H1 (cell line): ENCODE data around the gene LPAR3. TPM values are rescaled to one million over a fixed set of nuclear protein-coding genes. Genes with fewer than 3 reads are reported as not detected.

Source experiments
- CTCF ChIA-PET: fragments of 300-600 bp; sonication (Branson Sonifier 250); formaldehyde crosslinking; loops from one replicate; lab custom pipeline; 2021; ENCODE audit not compliant: partially characterized antibody; lab: Charles Lee
- POLR2A ChIA-PET: fragments of 300-600 bp; sonication (Branson Sonifier 250); formaldehyde crosslinking; loops from one replicate; lab custom pipeline; 2021; ENCODE audit warnings: inconsistent platforms; ENCODE audit not compliant: partially characterized antibody; lab: Charles Lee
- DNase-seq, 2 experiments: peaks; one replicate each; pipeline versions ENCODE4 v3.0.0 to v3.0.0-alpha.2; 2010 to 2022; ENCODE audit warnings: low spot score in 2 of 2, low read depth in 1 of 2, mixed read lengths in 1 of 2
- FAIRE-seq: peaks from 2 replicates; lab custom pipeline; 2011; peaks lifted over from hg19 to GRCh38; lab: Jason Lieb, UNC
- H2AFZ ChIP-seq: 2 replicates; pipeline ENCODE4 v1.8.1; 2012; ENCODE audit warnings: low read length, inconsistent platforms
- H2AK5ac ChIP-seq: 2 replicates; pipeline ENCODE4 v1.6.1; 2013; ENCODE audit warnings: low read depth, low read length
- H2BK120ac ChIP-seq: replicated peaks from 2 replicates; pipeline ENCODE3; 2013; ENCODE audit warnings: low read depth, low read length, inconsistent platforms
- H2BK12ac ChIP-seq: 2 replicates; pipeline ENCODE4 v1.6.1; 2013; ENCODE audit warnings: low read depth, low read length
- H2BK15ac ChIP-seq: 2 replicates; pipeline ENCODE4 v1.6.1; 2013; ENCODE audit warnings: low read length
- H2BK20ac ChIP-seq: 2 replicates; pipeline ENCODE4 v1.6.1; 2013; ENCODE audit warnings: low read length
- H2BK5ac ChIP-seq: 2 replicates; pipeline ENCODE4 v1.6.1; 2013; ENCODE audit warnings: low read depth, low read length
- H3K14ac ChIP-seq: 2 replicates; pipeline ENCODE4 v1.6.1; 2013; ENCODE audit warnings: inconsistent platforms; ENCODE audit not compliant: insufficient read length
- H3K18ac ChIP-seq: 2 replicates; pipeline ENCODE4 v1.6.1; 2013; ENCODE audit warnings: low read length; ENCODE audit errors: extremely low read depth
- H3K23ac ChIP-seq: 2 replicates; pipeline ENCODE4 v1.6.1; 2013; ENCODE audit warnings: inconsistent platforms; ENCODE audit not compliant: insufficient read length
- H3K23me2 ChIP-seq: 2 replicates; pipeline ENCODE4 v1.6.1; 2013; ENCODE audit warnings: low read depth, low read length
- H3K27ac ChIP-seq: 2 replicates; pipeline ENCODE4 v1.6.1; 2011; ENCODE audit warnings: low read depth, low read length, inconsistent platforms
- H3K27me3 ChIP-seq, 4 experiments: replicated peaks in 1 of 4; 1 replicate in 1 of 4; 2 replicates in 3 of 4; pipeline versions ENCODE4 v1.6.1 to v1.8.1; 2011 to 2013; ENCODE audit warnings: low read length in 3 of 4, mild to moderate bottlenecking in 3 of 4, inconsistent platforms in 2 of 4, mixed read lengths in 2 of 4, moderate library complexity in 1 of 4; ENCODE audit not compliant: control insufficient read depth in 3 of 4, insufficient read depth in 3 of 4; ENCODE audit errors: extremely low read depth in 1 of 4
- H3K36me3 ChIP-seq, 4 experiments: 2 replicates each; pipeline versions ENCODE4 v1.6.1 to v1.8.1; 2011 to 2013; ENCODE audit warnings: mild to moderate bottlenecking in 4 of 4, low read length in 3 of 4, moderate library complexity in 2 of 4, control low read depth in 1 of 4, inconsistent platforms in 1 of 4; ENCODE audit not compliant: insufficient read depth in 4 of 4, control insufficient read depth in 2 of 4
- H3K4ac ChIP-seq: replicated peaks from 2 replicates; pipeline ENCODE3; 2013; ENCODE audit warnings: low read length, low read depth, mixed read lengths, inconsistent platforms; ENCODE audit not compliant: insufficient read length
- H3K4me1 ChIP-seq, 4 experiments: replicated peaks in 1 of 4; 1 replicate in 1 of 4; 2 replicates in 3 of 4; pipeline versions ENCODE4 v1.6.1 to v1.8.1; 2011 to 2013; ENCODE audit warnings: low read length in 3 of 4, inconsistent platforms in 2 of 4, mixed read lengths in 1 of 4; ENCODE audit not compliant: insufficient read depth in 4 of 4, control insufficient read depth in 3 of 4
- H3K4me2 ChIP-seq, 2 experiments: 2 replicates each; pipeline versions ENCODE4 v1.6.1 to v1.8.1; 2011 to 2013; ENCODE audit warnings: low read depth in 2 of 2, low read length in 2 of 2, control low read depth in 1 of 2, inconsistent platforms in 1 of 2, mild to moderate bottlenecking in 1 of 2; ENCODE audit not compliant: insufficient read depth in 1 of 2
- H3K4me3 ChIP-seq, 4 experiments: fragments of 200-600, 300-600 bp in 1 of 4; sonication (generic), shearing (Covaris generic), sonication (Bioruptor Twin) in 1 of 4; 2 replicates each; pipeline versions ENCODE4 v1.5.1 to v1.8.1; 2011 to 2016; ENCODE audit warnings: low read length in 4 of 4, low read depth in 3 of 4, control low read depth in 2 of 4, inconsistent platforms in 2 of 4, mild to moderate bottlenecking in 2 of 4, mixed read lengths in 1 of 4, moderate library complexity in 1 of 4; ENCODE audit not compliant: insufficient read depth in 2 of 4; ENCODE audit errors: extremely low read depth in 1 of 4
- H3K56ac ChIP-seq: replicated peaks from 2 replicates; pipeline ENCODE3; 2013; ENCODE audit warnings: low read depth, mild to moderate bottlenecking, mixed read lengths, low read length, inconsistent platforms; ENCODE audit not compliant: insufficient read length
- H3K79me1 ChIP-seq: 2 replicates; pipeline ENCODE4 v1.6.1; 2013; ENCODE audit warnings: low read depth, low read length, control low read depth
- H3K79me2 ChIP-seq, 2 experiments: 2 replicates each; pipeline versions ENCODE4 v1.6.1 to v1.8.1; 2012 to 2013; ENCODE audit warnings: low read length in 2 of 2, mild to moderate bottlenecking in 2 of 2, inconsistent platforms in 1 of 2; ENCODE audit not compliant: insufficient read depth in 2 of 2, control insufficient read depth in 1 of 2
- H3K9ac ChIP-seq, 4 experiments: replicated peaks in 1 of 4; 1 replicate in 1 of 4; 2 replicates in 3 of 4; pipeline versions ENCODE4 v1.6.1 to v1.8.1; 2011 to 2013; ENCODE audit warnings: low read depth in 3 of 4, low read length in 3 of 4, control low read depth in 2 of 4, mild to moderate bottlenecking in 2 of 4, moderate library complexity in 2 of 4, inconsistent platforms in 1 of 4; ENCODE audit errors: extremely low read depth in 1 of 4
- H3K9me3 ChIP-seq, 2 experiments: 2 replicates each; pipeline versions ENCODE4 v1.6.1 to v1.8.1; 2012 to 2013; ENCODE audit warnings: mild to moderate bottlenecking in 2 of 2, moderate library complexity in 2 of 2, control low read depth in 1 of 2, inconsistent platforms in 1 of 2, low read depth in 1 of 2, low read length in 1 of 2, mixed read lengths in 1 of 2; ENCODE audit not compliant: insufficient read depth in 2 of 2
- H4K20me1 ChIP-seq, 2 experiments: replicated peaks in 1 of 2; 2 replicates each; pipeline versions ENCODE3 to v1.8.1; 2011 to 2013; ENCODE audit warnings: inconsistent platforms in 2 of 2, low read length in 2 of 2, mild to moderate bottlenecking in 1 of 2; ENCODE audit not compliant: insufficient read depth in 2 of 2, control insufficient read depth in 1 of 2
- H4K5ac ChIP-seq: 2 replicates; pipeline ENCODE4 v1.6.1; 2013; ENCODE audit warnings: low read length, low read depth, mixed read lengths, inconsistent platforms; ENCODE audit not compliant: insufficient read length
- H4K8ac ChIP-seq: 2 replicates; pipeline ENCODE4 v1.8.0; 2013; ENCODE audit warnings: mild to moderate bottlenecking, moderate library complexity, low read length, inconsistent platforms; ENCODE audit not compliant: insufficient read depth; ENCODE audit errors: extremely low read depth
- H4K91ac ChIP-seq: replicated peaks from 2 replicates; pipeline ENCODE3; 2013; ENCODE audit warnings: low read length, mixed read lengths, inconsistent platforms; ENCODE audit not compliant: insufficient read length
- ATF2 ChIP-seq: IDR thresholded peaks from 2 replicates; pipeline ENCODE4 v1.6.1; 2012; ENCODE audit warnings: low read length, inconsistent platforms
- CEBPB ChIP-seq: IDR thresholded peaks from 2 replicates; pipeline ENCODE4 v1.6.1; 2012; ENCODE audit warnings: low read depth, low read length
- GTF2F1 ChIP-seq: IDR thresholded peaks from 2 replicates; pipeline ENCODE4 v1.6.1; 2012; ENCODE audit warnings: low read depth, low read length, improper control_type of control experiment, borderline replicate concordance
- JUN ChIP-seq: IDR thresholded peaks from 2 replicates; pipeline ENCODE4 v1.6.1; 2011; ENCODE audit warnings: low read depth, mild to moderate bottlenecking, improper control_type of control experiment, low read length
- KDM4A ChIP-seq: IDR thresholded peaks from one replicate; pipeline ENCODE4 v1.7.1; 2012; ENCODE audit warnings: low read depth, mild to moderate bottlenecking, moderate library complexity, low read length, inconsistent platforms; ENCODE audit not compliant: severe bottlenecking
- NANOG ChIP-seq: IDR thresholded peaks from 2 replicates; pipeline ENCODE4 v1.6.1; 2011; ENCODE audit warnings: low read length, low read depth, mild to moderate bottlenecking, inconsistent platforms; ENCODE audit not compliant: insufficient read depth, poor library complexity, severe bottlenecking
- SAP30 ChIP-seq: fragments of 300-600 bp; sonication (generic); IDR thresholded peaks from 2 replicates; pipeline ENCODE4 v1.7.1; 2012; ENCODE audit warnings: low read length, moderate library complexity, mild to moderate bottlenecking, inconsistent platforms; ENCODE audit not compliant: insufficient read depth, insufficient replicate concordance
- SIRT6 ChIP-seq: IDR thresholded peaks from one replicate; pipeline ENCODE4 v1.7.1; 2012; ENCODE audit warnings: low read length, inconsistent platforms
- WGBS, 2 experiments: shearing (Covaris generic) in 1 of 2; methylation state at CpG; one replicate each; pipeline versions ENCODE4 v1.1.6 to v1.1.7; 2013 to 2015; ENCODE audit warnings: low lambda C conversion rate in 2 of 2, mixed read lengths in 2 of 2, inconsistent platforms in 1 of 2, low coverage in 1 of 2, missing lambda C conversion rate in 1 of 2; ENCODE audit not compliant: insufficient replicate concordance in 2 of 2, insufficient coverage in 1 of 2, insufficient read length in 1 of 2; ENCODE audit errors: extremely low coverage in 1 of 2, missing lambda C conversion rate in 1 of 2; 5-methylcytosine and 5-hydroxymethylcytosine counted together
- polyA plus RNA-seq, 7 experiments: library from polyadenylated mRNA; depleted of rRNA in 3 of 7; stranded (reverse) in 5 of 7; unstranded in 2 of 7; fragments of >200 nt in 5 of 7; fragments of 200-250 nt in 2 of 7; gene quantifications; 1 replicate in 5 of 7; 2 replicates in 1 of 7; 4 replicates in 1 of 7; pipeline versions ENCODE4 v1.2.1 to v1.2.3, GENCODE V29; 2011 to 2013; ENCODE audit warnings: missing spikeins in 2 of 7, mixed read lengths in 2 of 7
- total RNA-seq: library from RNA; stranded (reverse); fragmentation: NEBNext Ultra II Directional; extraction: Animal tissue kit (Norgen Biotek cat#: 25700); gene quantifications from 2 replicates; pipeline ENCODE4 v1.2.1, GENCODE V29; 2021

Gene LPAR3
- total and polyA plus RNA-seq, 2 of the 8 experiments (the other 6 are each of a cell fraction or from before 2014, with no cell fraction given), result 17.1 to 25.4 TPM

- 71% methylated on average over 4 of the region's 4 CpGs; no CpG with 5 or more reads in 1 of the 2 experiments for WGBS, 2 experiments
- no peaks in the 10 kb centered on the region; a peak in 1 of 8 replicates for H3K36me3 ChIP-seq
- H2AK5ac ChIP-seq, result no peak overlapping the region
- H3K79me2 ChIP-seq, result no peaks in the 10 kb centered on the region
- H3K9ac ChIP-seq, result no peak overlapping the region
- no peak for DNase-seq
- H4K91ac ChIP-seq, result no peak overlapping the region
- no peak overlapping the region for H2BK15ac ChIP-seq
- no peak overlapping the region for H2BK12ac ChIP-seq
- no peaks in the 10 kb centered on the region for H3K9me3 ChIP-seq
- no peak overlapping the region for H3K27ac ChIP-seq
- no peak for FAIRE-seq
- H2BK20ac ChIP-seq, result no peak overlapping the region
- peaks cover 0 to 3% (median 0%) of the 10 kb centered on the region in 4 experiments; a peak in 1 of 7 replicates for H3K4me1 ChIP-seq
- ChIA-PET POLR2A (no interaction called here), CTCF (interaction anchor here (0.6 to 5.3 kb wide), 10 partner anchors 9 to 179 kb away, joined by 3 to 33 read pairs (median 3); no protein-coding TSS in a partner anchor)
- no peak overlapping the region for H3K4me2 ChIP-seq
- H4K20me1 ChIP-seq, result no peaks in the 10 kb centered on the region
- no peaks in the 10 kb centered on the region for H3K79me1 ChIP-seq
- no peak overlapping the region for H2AFZ ChIP-seq
- H4K5ac ChIP-seq, result no peak overlapping the region
- no peaks in the 10 kb centered on the region for H3K27me3 ChIP-seq
- H3K23ac ChIP-seq, result no peak overlapping the region
- no peaks in the 10 kb centered on the region for H3K23me2 ChIP-seq
- no peak overlapping the region for H3K56ac ChIP-seq
- no peak overlapping the region for H3K4me3 ChIP-seq
- no peak overlapping the region for H2BK5ac ChIP-seq
- TF ChIP-seq SAP30 (no peak), JUN (no peak), SIRT6 (no peak), CEBPB (no peak), NANOG (no peak), KDM4A (no peak), ATF2 (no peak), GTF2F1 (no peak)
- H4K8ac ChIP-seq, result no peak overlapping the region
- no peak overlapping the region for H2BK120ac ChIP-seq
- H3K4ac ChIP-seq, result no peak overlapping the region
- no peak overlapping the region for H3K14ac ChIP-seq
- no peak overlapping the region for H3K18ac ChIP-seq
Observed at GRCh38 chr1:84928979-84929378, 36.0 kb upstream of the LPAR3 start.
